GM10266 (cell line): ENCODE results near the gene PKLR.

ENCODE experiments used
- DNase-seq: peaks from one replicate; pipeline ENCODE4 v3.0.0; 2012; ENCODE audit errors: extremely low spot score
- CTCF ChIP-seq: IDR thresholded peaks from 2 replicates; pipeline ENCODE4 v1.5.1; 2012; ENCODE audit warnings: mild to moderate bottlenecking, low read depth; ENCODE audit not compliant: control insufficient read depth, insufficient read depth; ENCODE audit errors: missing control alignments

Gene PKLR

GRCh38 chr1:155326631-155327037 is 25.4 kb upstream of the PKLR start:
- DNase-seq: no peak
- no peak for TF ChIP-seq CTCF

GRCh38 chr1:155326020-155326526 is 24.8 kb upstream of the PKLR start:
- DNase-seq: no peak
- no peak for TF ChIP-seq CTCF

GRCh38 chr1:155325603-155325893 is 24.3 kb upstream of the PKLR start:
- TF ChIP-seq CTCF: no peak
- DNase-seq: no peak

- TF ChIP-seq CTCF: peak; percentile 38
Observed at GRCh38 chr1:155324717-155325602, 23.7 kb upstream of the PKLR start.

GRCh38 chr1:155324037-155324716 is 22.9 kb upstream of the PKLR start:
- DNase-seq: peak; percentile 97
- no peak for TF ChIP-seq CTCF

More at GRCh38 chr1:155324717-155325602, 23.7 kb upstream of the PKLR start:
- peak; percentile 46 for DNase-seq

GRCh38 chr1:155323729-155324036 is 22.4 kb upstream of the PKLR start:
- peak; percentile 91 for DNase-seq
- no peak for TF ChIP-seq CTCF

- peak; percentile 90 for DNase-seq
- peak; percentile 97 for TF ChIP-seq CTCF
Observed at GRCh38 chr1:155322953-155323728, 21.9 kb upstream of the PKLR start.
